CD4-positive, alpha-beta T cell treated with Interleukin-4 for 4 hours (primary cell): ENCODE data around the gene ASB12.
A peak's percentile ranks its signal among the peaks of the same experiment; 100 is the strongest.
"Not testable (repeated sequence)": the region's sequence is repeated elsewhere in the genome, so short reads cannot be mapped to it uniquely, and the experiment has no call there.

Experiments
- DNase-seq: peaks from one replicate; pipeline ENCODE4 v3.0.0-alpha.2; 2020

The ASB12 gene, protein sequence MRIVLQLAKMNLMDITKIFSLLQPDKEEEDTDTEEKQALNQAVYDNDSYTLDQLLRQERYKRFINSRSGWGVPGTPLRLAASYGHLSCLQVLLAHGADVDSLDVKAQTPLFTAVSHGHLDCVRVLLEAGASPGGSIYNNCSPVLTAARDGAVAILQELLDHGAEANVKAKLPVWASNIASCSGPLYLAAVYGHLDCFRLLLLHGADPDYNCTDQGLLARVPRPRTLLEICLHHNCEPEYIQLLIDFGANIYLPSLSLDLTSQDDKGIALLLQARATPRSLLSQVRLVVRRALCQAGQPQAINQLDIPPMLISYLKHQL

DNA sequence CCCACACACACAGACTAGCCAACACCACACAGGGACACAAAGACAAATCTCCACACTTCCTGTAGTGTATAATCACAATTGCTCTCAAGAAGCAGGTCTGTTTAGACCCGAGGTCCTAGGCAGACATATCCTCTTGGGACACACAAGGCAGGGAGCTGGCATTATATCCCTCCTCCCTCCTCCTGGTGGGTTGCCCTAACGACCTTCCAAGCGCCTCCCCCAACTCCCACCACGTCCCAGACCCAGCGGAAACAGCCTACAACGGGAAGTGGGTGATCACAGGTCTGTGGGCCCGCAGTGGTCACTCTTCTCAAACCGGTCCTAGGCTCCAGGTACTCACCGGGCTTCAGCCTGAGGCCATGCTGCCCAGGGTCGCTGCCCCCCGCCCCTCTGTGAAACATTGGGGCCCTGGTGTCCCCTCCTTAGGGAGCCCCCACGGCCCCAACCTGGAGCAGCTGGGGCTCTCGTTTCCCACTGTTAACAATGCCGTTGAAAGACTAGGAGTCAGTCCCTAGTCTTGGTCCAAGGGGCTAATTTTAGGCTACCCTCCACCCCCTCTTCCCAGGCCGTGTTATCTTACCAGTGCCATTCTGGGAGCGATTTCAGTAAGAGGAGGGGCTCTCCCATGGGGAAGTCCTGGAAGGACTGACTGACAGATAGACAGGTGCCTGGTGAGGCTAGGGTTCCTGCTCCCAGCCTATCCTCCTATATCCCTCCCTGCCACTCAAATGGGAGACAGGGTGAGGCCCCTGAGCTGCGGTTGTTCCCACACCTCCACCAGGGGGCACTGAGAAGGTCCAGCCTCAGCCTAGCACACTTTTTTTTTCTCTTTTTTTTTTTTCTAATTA is at the start of gene ASB12:
Gene ASB12 (minus strand): TSS at position 485 of the 848 bp plus-strand sequence. CDS start 4,957 bp downstream, outside the sequence.
- no peak for DNase-seq

DNA sequence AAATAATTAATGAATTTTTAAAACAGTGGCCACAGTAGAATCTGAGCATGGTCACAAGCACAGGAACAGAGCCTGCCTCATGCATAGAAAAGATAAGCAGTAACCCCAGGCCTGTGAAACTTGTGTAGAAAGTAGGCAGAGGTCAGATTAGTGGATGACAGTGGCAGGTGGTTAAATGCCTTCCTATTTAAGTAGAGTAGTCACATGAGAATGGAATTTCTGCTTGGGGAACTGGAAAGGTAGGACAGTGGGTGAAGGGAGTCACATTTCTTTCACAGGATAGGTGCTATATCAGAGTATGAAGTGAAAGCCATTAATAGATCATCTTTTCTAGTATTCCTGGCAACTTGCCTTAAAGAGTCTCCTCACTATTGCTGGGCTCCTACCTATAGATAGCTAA is 34.9 kb upstream of the ASB12 start:
- no peak for DNase-seq

DNA sequence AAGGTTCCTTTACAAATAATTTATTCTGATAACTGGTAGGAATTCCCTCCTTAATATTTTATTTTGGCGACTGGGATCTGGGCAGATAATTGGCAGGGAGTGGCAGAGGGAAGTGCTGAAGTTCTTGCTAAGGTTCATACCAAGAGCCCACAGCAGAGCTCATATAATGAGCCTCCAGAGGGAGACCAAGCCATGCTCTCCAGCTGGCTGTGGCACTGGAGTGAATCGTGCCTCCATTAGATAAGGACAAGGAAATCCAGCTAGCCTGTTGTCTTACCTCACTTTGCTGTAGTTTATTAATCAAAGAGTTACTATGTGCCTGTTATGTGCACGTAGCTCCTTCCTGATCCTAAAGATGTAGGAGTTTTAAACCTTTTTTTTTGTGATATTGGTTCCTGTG is 1.3 kb downstream of the ASB12 start:
- no peak for DNase-seq

DNA sequence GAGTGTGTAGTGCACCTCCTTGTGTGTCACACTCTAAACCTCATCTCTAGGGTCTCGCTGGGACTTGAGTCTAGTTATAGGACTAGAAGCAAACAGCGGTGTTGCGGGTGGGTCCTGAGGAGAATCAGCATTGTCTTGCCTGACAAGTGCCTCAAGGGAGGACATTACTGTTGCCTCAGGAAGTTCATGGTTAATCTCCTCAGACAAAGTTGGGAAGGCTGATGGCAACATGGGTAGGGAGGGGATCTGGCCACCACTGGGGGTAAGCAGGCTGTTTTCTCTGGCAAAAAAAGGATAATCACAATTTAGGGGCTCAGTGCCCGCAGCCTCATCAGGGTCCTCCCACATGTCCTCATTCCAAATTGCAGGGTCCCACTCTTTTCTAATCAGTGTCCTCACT is 12.4 kb downstream of the ASB12 start:
- DNase-seq, result no peak

DNA sequence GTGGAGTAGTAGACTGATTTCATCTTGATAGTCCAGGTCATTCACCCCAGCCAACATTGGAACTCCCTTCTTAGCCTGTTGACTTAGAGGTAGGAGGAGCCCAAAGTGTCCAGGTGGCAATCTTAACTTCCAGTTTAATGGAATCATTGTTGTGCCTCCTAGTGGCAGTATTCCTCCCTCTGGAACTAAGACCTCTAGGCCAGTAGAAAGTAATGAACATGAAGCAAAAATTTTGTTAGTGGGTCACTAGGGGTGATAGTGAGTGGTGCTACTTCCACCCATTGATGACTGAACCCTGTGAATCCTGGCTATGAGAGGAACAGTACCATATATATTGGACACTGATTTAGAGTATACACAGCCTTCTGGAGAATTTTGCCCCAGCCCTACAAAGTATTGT is 16.4 kb downstream of the ASB12 start:
- not testable (repeated sequence) for DNase-seq

DNA sequence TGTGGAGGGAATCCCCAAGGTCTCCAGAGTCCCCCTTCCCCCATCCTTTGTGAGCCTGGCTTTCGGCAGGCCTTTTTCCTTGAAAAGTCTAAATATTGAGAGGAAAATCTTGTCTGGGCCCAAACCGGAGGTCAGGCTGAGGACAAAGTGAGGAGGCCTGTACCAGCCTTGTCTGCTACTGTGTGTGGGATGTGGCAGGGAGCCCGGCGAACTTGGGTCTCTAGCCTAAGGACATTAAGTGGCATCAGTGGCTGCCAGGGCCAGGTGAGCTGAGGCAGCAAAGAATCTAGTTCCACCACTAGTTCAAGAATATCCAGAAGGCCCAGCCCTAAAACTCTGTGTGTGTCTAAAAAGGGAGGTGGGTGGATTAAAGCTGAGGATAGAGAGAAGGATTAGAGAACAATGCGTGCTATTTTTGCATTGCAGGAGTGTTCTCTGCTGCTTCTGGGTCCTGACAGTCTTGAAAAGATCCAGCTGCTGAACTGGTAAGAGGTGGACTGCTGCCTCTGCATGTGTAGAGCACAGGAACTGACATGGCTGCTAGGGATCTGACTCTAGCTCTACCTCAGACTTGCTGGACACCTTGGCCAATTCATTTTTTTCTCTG is 23.7 kb downstream of the ASB12 start:
- DNase-seq, result no peak

DNA sequence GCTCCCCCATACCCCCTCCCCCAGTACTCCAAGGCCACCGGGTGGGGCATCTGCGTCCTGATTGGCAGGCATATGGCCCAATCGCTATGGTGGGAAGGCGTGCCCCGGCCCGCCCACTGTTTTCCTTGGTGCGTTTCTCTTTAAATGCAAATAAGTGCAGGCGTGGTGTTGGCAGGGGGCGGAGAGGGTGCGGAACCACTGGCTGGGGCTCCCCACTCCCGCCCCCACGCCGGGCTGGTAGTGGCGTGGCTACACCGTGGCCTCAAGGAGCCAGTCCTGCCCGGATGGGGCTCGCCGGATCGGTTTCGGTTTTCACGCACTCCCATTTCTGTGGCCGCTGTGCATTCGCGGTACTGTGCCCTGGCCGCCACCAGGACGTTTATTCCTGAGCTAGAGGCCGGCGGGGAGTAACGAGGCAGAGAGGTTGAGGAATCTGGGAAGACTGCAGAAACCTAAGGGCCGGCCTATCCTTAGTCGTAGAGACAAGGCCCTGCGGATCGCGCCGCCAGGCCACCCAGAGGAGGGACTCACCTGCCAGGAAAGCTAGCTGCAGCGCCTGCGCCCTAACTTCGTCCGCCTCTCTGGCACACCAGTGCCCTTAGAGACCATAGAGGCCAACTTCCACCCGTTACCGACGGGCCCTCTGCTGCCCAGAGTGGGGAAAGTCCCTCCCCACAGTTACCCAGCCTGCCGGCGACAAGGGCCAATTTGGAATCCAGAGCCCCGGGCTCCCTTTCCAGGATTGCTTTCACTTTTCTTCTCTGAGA is 24.5 kb downstream of the ASB12 start:
- DNase-seq, result peak; percentile 93

DNA sequence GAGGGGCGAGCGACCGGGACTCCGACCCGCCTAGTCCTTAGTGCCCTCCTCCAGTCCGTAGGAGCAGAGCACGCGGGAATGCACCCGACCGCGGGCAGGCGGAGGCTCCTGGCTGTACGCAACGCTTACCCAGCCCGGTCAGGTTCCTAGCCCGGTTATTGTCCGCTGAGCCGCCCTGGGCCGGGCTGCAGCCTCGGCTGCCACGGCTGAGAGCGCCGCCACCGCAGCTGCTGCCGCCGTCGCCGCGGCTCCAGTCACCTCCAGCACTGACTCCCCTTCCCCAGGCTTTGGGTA is 25.0 kb downstream of the ASB12 start, which contains the start of gene AMER1:
Gene AMER1 (minus strand): TSS at position 268 of the 294 bp plus-strand sequence. CDS start 12,422 bp downstream, outside the sequence.
- no peak for DNase-seq

DNA sequence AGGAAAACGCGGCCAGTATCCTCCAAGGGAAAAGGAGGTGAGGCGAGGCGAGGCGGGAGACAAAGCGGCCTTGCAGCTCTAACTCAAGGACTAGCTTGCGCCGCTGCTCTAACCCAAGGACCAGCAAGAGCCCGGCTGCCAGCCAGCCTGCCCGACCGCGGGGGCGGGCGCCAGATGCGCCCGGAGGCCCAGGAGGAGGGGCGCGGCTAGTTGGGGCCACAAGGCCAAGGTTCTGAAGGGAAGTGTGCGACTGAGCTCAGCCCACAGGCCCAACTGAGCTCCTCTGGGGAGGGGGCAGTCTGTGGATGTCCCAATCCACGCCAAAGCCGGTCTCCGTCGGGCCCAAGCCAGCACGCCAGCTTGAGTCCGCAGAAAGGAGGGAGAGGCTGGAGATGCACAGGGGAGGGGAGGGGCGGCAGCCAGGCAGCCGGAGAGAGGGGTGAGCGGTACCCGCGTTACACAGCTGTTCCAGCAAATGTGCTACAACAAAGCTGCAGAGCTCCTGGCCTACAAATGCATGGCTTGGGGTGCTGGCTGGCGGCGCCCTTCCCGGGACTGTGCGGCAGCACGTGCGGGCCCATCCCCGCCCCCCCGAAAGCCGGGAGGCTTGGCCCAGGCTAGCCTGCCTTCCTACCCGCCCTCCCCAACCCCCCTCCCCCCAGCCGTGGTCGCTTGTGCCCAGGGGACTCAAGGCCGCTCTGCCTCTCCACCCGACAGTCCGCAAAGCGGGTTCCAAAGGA is 25.5 kb downstream of the ASB12 start:
- DNase-seq, result peak; percentile 0

DNA sequence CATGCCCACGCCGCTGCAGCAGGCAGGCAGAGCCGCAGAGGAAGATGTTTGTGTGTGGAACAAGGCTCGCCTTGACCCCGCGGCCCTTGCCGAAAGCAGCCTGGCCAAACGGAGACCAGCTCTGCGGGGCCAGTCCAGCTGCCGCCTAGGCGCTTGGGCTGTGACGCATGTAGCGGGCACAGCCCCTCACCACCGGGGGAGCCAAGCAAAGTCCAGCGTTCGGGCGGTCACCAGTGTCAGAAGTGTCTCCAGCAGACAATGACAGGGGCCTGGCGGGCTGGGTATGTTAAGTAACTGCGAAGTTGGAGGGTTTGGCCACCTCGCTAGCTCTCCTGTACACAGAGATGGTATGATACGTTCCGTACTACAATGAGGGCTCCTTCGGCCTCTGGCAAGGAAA is 26.2 kb downstream of the ASB12 start:
- no peak for DNase-seq

DNA sequence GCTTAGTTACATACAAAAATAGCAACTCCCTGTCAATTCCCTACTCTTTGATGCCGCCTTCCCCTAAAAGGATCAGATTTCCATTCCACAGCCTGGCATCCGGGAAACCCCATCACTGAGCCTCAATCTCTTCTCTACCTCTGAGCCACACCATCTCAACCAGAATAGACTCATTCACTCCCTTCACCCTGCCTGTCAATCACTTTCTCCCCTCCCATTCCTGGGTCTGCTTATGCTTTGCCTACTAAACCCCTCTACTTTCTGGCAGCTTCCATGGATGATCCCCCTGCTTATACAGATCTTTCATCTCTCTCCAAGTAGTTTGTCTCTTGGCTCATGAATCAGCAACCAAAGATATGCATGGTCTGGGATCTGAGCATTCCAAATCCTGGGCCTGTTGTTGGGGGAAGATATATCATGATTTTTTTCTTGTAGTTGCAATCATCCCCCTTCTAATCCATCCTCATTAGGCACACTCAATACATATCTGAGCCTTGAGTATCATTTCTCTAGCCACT is 27.5 kb downstream of the ASB12 start:
- DNase-seq, result no peak

DNA sequence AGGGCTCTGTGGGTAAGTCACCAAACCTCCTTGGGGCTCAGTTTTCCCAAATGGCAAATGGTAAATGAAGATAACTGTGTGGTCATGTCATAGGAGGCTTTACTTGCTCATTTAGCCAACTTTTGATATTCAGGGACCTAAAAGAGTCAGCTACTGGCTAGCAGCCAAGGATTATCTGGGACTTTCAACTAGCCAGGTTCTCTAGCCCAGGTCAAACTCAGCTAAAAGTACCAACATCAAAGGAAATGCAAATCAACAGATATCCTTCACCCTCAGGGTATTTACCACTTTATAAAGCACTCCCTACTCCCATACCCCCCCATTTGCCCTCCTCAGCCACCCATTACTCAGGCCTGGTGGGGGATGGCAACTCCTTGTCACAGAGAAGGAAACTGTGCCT is 32.4 kb downstream of the ASB12 start:
- no peak for DNase-seq

DNA sequence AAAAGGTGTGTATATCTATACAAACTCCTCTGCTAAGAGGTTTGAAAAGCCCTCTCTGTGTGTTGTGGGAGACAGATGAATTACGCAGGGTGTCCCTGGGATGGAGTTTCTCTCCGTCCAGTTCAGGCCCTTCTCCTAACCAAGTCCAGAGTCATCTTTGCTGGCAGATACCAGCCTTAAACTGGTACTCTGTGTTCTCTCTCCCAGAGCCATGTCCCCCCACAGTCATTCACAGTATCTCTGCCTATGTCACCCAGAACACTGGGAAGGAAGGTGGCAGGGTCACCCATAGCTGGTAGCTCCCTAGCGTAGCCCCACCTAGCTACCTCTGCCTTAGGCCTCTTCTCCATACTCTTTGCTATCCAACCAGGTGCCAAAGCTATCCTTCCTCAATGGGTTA is 33.8 kb downstream of the ASB12 start:
- DNase-seq, result no peak

DNA sequence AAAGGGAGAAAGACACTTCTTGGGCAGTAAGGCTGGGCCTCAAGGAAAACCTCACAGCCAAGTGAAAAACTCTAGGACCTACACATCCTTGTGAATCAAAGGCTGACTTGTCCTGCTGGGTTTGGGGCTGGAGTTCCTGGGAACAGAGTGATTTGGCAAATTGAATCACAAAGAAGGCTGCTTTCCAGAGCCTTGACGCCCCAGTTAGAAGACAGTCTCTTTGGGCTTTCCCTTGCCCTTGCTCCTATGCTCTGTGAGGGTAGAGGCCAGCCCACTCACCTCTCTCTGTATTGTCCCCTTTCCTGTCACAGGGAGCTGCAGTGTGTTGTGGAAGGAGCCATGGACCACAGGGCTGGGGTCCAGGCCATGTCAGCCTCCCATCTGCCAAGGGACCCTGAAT is 34.5 kb downstream of the ASB12 start:
- DNase-seq, result no peak

DNA sequence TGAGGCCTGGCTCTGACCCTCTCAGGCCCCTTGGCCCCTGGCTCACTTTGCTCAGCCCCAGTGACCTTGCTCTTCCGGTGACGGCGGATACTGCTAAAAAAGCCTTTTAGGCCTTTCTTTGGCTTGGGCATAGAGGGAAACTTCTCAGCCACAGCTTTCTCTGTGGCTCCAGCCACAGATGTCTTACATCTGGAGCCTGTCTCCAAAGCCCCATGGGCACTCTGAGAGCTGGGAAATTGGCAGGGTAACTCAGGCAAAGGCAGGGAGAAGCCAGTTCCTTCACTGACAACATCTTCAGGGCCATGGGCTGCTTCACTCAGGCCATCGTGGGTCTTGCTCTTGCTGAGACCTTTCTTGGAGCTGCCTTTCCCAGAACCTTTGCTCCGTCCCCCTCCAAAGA is 37.7 kb downstream of the ASB12 start:
- DNase-seq, result no peak

DNA sequence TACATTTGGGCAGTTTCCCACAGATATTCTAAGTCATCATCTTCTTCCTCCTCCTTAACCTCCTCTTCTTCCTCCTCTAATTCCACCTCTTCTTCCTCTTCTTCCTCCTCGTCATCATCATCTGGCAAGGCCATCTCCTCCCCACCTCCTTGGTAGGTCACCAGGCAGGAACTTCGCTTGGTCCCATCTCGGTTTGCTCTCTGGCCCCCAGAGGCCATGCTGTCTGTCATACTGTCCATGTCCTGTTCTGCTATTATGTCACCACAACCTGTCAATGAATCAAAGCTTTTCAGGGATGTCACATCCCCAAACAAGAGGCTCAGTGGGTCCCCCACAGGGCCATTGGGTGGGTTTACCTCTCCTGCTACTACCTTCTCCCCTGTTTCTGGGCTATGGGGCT is 38.4 kb downstream of the ASB12 start:
- no peak for DNase-seq

DNA sequence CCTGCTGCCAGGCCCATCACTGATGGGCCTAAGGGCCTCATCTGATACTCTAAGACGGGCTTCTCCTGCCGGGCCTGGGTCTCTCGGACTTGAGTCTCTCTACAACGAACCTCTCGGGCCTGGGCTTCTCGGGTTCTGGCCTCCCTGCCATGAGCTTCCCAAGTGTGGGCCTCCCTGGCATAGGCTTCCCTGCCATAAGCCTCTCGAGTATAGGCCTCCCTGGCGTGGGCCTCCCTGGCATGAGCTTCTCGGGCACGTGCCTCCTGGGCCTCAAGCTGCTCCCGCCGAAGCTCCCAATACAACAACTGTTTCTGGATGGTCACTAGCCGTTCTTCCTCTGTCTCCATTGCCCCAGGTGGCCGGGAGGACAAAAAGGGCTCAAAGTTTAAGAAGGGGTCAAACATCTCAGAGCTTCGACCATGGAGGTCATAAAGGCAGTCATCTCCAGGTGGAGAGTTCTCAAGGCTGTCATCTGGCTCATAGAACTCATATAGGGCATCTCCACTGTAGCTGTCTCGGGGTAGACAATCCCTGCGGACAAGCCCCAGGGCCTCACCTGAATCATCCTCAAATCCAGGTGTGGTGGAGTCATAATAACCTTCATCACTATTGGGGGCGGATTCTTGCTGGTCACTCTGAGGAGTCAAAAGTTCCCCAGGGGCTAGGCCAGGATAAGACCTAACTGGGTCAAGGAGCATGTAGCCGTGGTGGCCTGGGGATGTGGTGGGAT is 39.0 kb downstream of the ASB12 start:
- no peak for DNase-seq

DNA sequence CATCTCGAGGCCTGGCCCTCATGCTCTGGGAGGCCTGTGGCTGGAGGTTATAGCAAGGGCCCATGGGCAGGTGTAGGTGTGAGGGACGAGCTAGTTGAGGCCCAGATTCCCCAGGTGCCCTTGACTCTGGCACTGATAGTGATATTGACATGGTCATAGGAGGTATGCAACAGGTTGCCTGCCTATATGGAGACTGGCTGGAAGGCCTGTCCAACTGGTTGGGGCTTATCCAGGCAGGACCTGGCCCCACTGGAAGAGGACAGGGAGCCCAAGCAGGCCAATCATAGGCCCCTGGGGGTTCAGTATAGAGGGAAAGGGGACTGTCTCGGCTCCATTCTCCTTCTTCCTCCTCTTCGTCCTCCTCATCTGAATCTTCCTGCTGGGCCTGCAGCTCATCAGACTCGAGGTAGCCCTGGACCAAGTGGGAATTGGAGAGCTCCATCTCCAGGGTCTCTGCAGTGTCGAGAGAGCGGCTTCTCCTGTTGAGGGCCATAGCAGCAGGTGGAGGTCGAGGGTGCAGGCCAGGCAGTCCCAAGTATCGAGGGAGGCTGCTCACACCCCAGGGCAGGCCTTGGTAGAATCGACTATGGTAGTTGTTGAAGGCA is 40.2 kb downstream of the ASB12 start:
- no peak for DNase-seq

DNA sequence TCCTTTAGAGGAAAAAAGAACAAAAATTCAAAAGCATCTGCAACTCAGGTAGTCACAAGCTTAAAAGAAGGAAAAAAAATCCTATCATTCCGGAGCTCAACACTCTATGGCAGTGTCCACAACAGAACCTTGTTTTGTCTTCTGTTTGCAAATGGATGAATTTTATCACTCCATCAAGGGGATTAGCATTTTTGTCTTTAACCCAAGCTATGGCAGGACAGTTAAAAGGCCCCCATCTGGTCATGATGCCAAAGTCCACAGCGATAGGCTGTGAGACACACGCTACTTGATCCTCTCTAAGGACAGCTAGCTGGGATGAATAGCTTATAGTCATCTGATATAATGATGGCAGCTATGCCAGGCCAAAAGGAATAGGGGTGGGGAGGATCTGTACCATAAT is 41.5 kb downstream of the ASB12 start:
- DNase-seq, result no peak

DNA sequence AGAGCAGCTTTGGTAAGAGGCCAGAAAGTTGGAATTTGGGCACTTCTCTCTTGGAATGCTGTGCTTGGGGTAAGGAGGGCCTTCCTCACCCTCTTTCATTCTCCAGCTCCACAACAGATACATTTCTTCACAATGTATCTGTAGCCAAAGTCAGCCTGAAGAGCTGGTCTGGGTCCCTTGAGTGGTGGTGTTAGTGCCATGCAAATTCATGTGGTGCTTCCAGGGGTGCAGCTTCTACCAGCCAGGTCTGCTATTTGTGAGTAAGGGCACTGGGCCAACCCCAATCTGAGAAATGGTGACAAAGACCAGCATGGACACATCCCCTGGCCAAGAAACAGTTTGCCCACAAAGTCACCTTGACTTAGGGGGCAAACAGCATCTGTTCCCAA is 42.7 kb downstream of the ASB12 start:
- DNase-seq, result no peak
